GM12878 (cell line): Measurements from ENCODE around the gene CNOT3. TPM values are rescaled to one million over a fixed set of nuclear protein-coding genes. Genes with fewer than 3 reads are reported as not detected.
A peak's percentile ranks its signal among the peaks of the same experiment; 100 is the strongest.

Source experiments
- ESRRA ChIP-seq: IDR thresholded peaks from 2 replicates; pipeline ENCODE4 v1.6.1; 2012; ENCODE audit warnings: mild to moderate bottlenecking, low read length, improper control_type of control experiment
- HDGF ChIP-seq: fragments of 450-650 bp; IDR thresholded peaks from 2 replicates; pipeline ENCODE4 v1.6.1; 2016; ENCODE audit warnings: antibody characterized with exemption
- MXI1 ChIP-seq: fragments of 150-350 bp; IDR thresholded peaks from 2 replicates; pipeline ENCODE4 v1.6.1; 2011; ENCODE audit warnings: low read depth, mild to moderate bottlenecking, inconsistent platforms, low read length, improper control_type of control experiment
- NFYB ChIP-seq: IDR thresholded peaks from 2 replicates; pipeline ENCODE4 v1.6.1; 2011; ENCODE audit warnings: low read depth, mild to moderate bottlenecking, low read length, improper control_type of control experiment, moderate library complexity; ENCODE audit not compliant: insufficient read depth
- POU2F2 ChIP-seq: IDR thresholded peaks from 3 replicates; pipeline ENCODE4 v1.6.1; 2011; ENCODE audit warnings: low read depth, mild to moderate bottlenecking, low read length, borderline replicate concordance
- RAD21 ChIP-seq: IDR thresholded peaks from 2 replicates; pipeline ENCODE4 v1.6.1; 2011; ENCODE audit warnings: mild to moderate bottlenecking, low read depth, low read length, moderate library complexity; ENCODE audit not compliant: insufficient read depth
- RCOR1 ChIP-seq: conservative IDR thresholded peaks from 2 replicates; pipeline ENCODE4 v1.6.1; 2012; ENCODE audit warnings: low read depth, low read length, improper control_type of control experiment
- RFX5 ChIP-seq: IDR thresholded peaks from 2 replicates; pipeline ENCODE4 v1.6.1; 2011; ENCODE audit warnings: low read depth, low read length, improper control_type of control experiment
- SIX5 ChIP-seq: IDR thresholded peaks from 2 replicates; pipeline ENCODE4 v1.6.1; 2011; ENCODE audit warnings: mild to moderate bottlenecking, low read depth, low read length, moderate library complexity; ENCODE audit not compliant: severe bottlenecking
- SMAD1 ChIP-seq: fragments of 450-650 bp; IDR thresholded peaks from 2 replicates; pipeline ENCODE4 v1.6.1; 2018; ENCODE audit warnings: mild to moderate bottlenecking, low read depth; ENCODE audit not compliant: partially characterized antibody
- SMARCA5 ChIP-seq: fragments of 450-650 bp; IDR thresholded peaks from 2 replicates; pipeline ENCODE4 v1.6.1; 2017; ENCODE audit warnings: mild to moderate bottlenecking
- SREBF1 ChIP-seq: IDR thresholded peaks from 2 replicates; pipeline ENCODE4 v1.6.1; 2012; ENCODE audit warnings: mild to moderate bottlenecking, low read length
- STAT3 ChIP-seq: IDR thresholded peaks from 2 replicates; pipeline ENCODE4 v1.6.1; 2011; ENCODE audit warnings: low read depth, low read length, improper control_type of control experiment
- ZNF217 ChIP-seq: fragments of 450-650 bp; IDR thresholded peaks from 2 replicates; pipeline ENCODE4 v1.6.1; 2017; ENCODE audit warnings: antibody characterized with exemption, mild to moderate bottlenecking
- ZNF24 ChIP-seq: fragments of 450-650 bp; IDR thresholded peaks from 2 replicates; pipeline ENCODE4 v1.6.1; 2017; ENCODE audit warnings: antibody characterized with exemption, mild to moderate bottlenecking
- polyA plus RNA-seq, 11 experiments: library from polyadenylated mRNA; depleted of rRNA in 4 of 11; unstranded in 6 of 11; stranded (reverse) in 5 of 11; fragments of >200 nt; fragmentation: Nextera tagmentation in 4 of 11; fragmentation: Illumina TruSeq in 1 of 11; extraction: Ambion mirVana in 4 of 11; extraction: Trizol in 1 of 11; gene quantifications; 1 replicate in 1 of 11; 2 replicates in 10 of 11; pipeline versions ENCODE4 v1.2.1 to v1.2.3, GENCODE V29; 2011 to 2016; ENCODE audit warnings: inconsistent platforms in 2 of 11, missing spikeins in 2 of 11, low read depth in 1 of 11
- total RNA-seq, 4 experiments: library from RNA; depleted of rRNA in 3 of 4; stranded (reverse); fragments of >200 nt in 3 of 4; fragmentation: Illumina TruSeq in 1 of 4; extraction: Trizol in 1 of 4; gene quantifications; 2 replicates each; pipeline versions ENCODE4 v1.2.1 to v1.2.3, GENCODE V29; 2013 to 2021
- TF ChIP-seq, protein P1 (sequence below): fragments of 450-650 bp; IDR thresholded peaks from 2 replicates; pipeline ENCODE4 v1.6.1; 2016; ENCODE audit warnings: mild to moderate bottlenecking
- TF ChIP-seq, protein P2 (sequence below): IDR thresholded peaks from 2 replicates; pipeline ENCODE4 v1.6.1; 2012; ENCODE audit warnings: low read depth, low read length, improper control_type of control experiment
- TF ChIP-seq, protein P3 (sequence below): fragments of 450-650 bp; IDR thresholded peaks from 2 replicates; pipeline ENCODE4 v1.6.1; 2016; ENCODE audit warnings: mild to moderate bottlenecking
- TF ChIP-seq, protein P4 (sequence below): fragments of 450-650 bp; formaldehyde crosslinking; IDR thresholded peaks from 2 replicates; pipeline ENCODE4 v1.5.0; 2022; ENCODE audit warnings: mild to moderate bottlenecking, missing genetic modification characterization
- TF ChIP-seq, protein P5 (sequence below): IDR thresholded peaks from 2 replicates; pipeline ENCODE4 v1.6.1; 2012; ENCODE audit warnings: low read depth, low read length, improper control_type of control experiment

The CNOT3 gene
- total and polyA plus RNA-seq, 10 of the 15 experiments (the other 5 are each of a cell fraction or from before 2014, with no cell fraction given) = 0.14 to 45.1 (median 14.0) TPM

DNA sequence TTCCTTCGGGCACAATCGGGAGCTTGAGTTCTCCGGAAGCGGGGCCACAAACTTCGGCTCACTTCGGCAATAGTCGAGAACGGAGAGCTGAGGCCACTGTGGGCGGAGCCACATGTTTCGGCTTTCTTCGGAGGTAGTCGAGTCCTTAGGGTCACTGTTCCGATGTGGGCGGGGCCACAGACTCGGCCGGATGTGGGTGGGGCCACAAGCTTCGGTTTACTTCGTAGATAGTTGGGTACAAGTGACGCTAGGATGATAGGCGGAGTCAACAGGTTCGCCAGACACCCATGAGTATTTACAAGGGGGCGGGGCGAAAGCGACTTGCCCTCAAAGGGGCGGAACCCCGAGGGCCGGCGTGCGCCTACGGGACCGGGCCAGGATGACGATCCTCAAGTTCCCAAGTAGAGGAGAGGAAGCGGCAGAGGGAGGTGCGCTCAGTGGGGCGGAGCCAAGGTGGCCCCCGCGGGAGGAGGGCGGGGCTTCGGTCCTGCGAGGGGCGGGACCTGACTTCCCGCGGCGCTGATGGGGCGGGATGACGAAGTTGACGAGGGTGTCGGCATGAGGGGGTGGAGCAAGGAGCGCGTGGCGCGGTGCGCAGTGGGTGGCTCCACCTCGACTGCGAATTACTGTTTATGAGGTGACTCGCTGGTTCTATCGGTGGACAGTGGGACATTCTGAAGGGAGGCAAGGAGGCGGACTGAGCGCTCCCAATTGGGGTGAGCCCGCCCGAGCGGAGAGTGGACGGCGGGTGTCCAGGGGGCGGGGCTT lies 52.4 kb downstream of the CNOT3 start (continued):
- TF ChIP-seq, protein P1, sequence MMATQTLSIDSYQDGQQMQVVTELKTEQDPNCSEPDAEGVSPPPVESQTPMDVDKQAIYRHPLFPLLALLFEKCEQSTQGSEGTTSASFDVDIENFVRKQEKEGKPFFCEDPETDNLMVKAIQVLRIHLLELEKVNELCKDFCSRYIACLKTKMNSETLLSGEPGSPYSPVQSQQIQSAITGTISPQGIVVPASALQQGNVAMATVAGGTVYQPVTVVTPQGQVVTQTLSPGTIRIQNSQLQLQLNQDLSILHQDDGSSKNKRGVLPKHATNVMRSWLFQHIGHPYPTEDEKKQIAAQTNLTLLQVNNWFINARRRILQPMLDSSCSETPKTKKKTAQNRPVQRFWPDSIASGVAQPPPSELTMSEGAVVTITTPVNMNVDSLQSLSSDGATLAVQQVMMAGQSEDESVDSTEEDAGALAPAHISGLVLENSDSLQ = peak; percentile 85
- no peak for TF ChIP-seq RAD21
- TF ChIP-seq ZNF24 = no peak
- peak; percentile 74; the same call in 1 of the 2 replicates for TF ChIP-seq HDGF
- TF ChIP-seq, protein P2, sequence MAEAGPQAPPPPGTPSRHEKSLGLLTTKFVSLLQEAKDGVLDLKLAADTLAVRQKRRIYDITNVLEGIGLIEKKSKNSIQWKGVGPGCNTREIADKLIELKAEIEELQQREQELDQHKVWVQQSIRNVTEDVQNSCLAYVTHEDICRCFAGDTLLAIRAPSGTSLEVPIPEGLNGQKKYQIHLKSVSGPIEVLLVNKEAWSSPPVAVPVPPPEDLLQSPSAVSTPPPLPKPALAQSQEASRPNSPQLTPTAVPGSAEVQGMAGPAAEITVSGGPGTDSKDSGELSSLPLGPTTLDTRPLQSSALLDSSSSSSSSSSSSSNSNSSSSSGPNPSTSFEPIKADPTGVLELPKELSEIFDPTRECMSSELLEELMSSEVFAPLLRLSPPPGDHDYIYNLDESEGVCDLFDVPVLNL = peak; percentile 71
- no peak for TF ChIP-seq RCOR1
- no peak for TF ChIP-seq STAT3
- TF ChIP-seq SMARCA5 = peak; percentile 44; the same call in 1 of the 2 replicates
- TF ChIP-seq POU2F2 = peak; percentile 39; the same call in 1 of the 3 replicates
- TF ChIP-seq, protein P3, sequence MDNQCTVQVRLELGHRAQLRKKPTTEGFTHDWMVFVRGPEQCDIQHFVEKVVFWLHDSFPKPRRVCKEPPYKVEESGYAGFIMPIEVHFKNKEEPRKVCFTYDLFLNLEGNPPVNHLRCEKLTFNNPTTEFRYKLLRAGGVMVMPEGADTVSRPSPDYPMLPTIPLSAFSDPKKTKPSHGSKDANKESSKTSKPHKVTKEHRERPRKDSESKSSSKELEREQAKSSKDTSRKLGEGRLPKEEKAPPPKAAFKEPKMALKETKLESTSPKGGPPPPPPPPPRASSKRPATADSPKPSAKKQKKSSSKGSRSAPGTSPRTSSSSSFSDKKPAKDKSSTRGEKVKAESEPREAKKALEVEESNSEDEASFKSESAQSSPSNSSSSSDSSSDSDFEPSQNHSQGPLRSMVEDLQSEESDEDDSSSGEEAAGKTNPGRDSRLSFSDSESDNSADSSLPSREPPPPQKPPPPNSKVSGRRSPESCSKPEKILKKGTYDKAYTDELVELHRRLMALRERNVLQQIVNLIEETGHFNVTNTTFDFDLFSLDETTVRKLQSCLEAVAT = peak; percentile 40; the same call in 1 of the 2 replicates
- TF ChIP-seq RFX5 = peak; percentile 87
- 0 out of 2 replicates have a peak, but pooled peaks have one; percentile 33 for TF ChIP-seq ESRRA
- TF ChIP-seq SREBF1 = 0 out of 2 replicates have a peak, but pooled peaks have one; percentile 38
- TF ChIP-seq, protein P4, sequence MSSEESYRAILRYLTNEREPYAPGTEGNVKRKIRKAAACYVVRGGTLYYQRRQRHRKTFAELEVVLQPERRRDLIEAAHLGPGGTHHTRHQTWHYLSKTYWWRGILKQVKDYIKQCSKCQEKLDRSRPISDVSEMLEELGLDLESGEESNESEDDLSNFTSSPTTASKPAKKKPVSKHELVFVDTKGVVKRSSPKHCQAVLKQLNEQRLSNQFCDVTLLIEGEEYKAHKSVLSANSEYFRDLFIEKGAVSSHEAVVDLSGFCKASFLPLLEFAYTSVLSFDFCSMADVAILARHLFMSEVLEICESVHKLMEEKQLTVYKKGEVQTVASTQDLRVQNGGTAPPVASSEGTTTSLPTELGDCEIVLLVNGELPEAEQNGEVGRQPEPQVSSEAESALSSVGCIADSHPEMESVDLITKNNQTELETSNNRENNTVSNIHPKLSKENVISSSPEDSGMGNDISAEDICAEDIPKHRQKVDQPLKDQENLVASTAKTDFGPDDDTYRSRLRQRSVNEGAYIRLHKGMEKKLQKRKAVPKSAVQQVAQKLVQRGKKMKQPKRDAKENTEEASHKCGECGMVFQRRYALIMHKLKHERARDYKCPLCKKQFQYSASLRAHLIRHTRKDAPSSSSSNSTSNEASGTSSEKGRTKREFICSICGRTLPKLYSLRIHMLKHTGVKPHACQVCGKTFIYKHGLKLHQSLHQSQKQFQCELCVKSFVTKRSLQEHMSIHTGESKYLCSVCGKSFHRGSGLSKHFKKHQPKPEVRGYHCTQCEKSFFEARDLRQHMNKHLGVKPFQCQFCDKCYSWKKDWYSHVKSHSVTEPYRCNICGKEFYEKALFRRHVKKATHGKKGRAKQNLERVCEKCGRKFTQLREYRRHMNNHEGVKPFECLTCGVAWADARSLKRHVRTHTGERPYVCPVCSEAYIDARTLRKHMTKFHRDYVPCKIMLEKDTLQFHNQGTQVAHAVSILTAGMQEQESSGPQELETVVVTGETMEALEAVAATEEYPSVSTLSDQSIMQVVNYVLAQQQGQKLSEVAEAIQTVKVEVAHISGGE = no peak
- TF ChIP-seq MXI1 = peak; percentile 83
- peak; percentile 58 for TF ChIP-seq SMAD1
- no peak for TF ChIP-seq SIX5
- no peak for TF ChIP-seq ZNF217
- TF ChIP-seq NFYB = no peak
- TF ChIP-seq, protein P5, sequence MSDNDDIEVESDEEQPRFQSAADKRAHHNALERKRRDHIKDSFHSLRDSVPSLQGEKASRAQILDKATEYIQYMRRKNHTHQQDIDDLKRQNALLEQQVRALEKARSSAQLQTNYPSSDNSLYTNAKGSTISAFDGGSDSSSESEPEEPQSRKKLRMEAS = peak; percentile 64
